ENCODE data around the gene ANXA2. TPM values are rescaled to one million over a fixed set of nuclear protein-coding genes. Genes with fewer than 3 reads are reported as not detected.

The ANXA2 gene
- total and polyA plus RNA-seq, 10 of the 15 experiments (the other 5 are each of a cell fraction or from before 2014, with no cell fraction given), result 135 to 540 (median 281) TPM

GRCh38 chr15:60323322-60323721, 74.5 kb downstream of the ANXA2 start:
- SMC1A ChIA-PET (ENCODE audit: uncharacterized antibody, unreplicated experiment), result interaction anchor here (1.1 to 1.5 kb wide), 2 partner anchors 403 to 598 kb away, joined by 3 read pairs; no protein-coding TSS in a partner anchor
- H3K4me2 ChIP-seq (ENCODE audit: control insufficient read depth, insufficient read depth), result no peak overlapping the region
- no peaks in the 10 kb centered on the region for H3K79me2 ChIP-seq (ENCODE audit: control insufficient read depth, insufficient read depth, low read length)
- no peak overlapping the region for H3K4me3 ChIP-seq
- TF ChIP-seq ZNF384 (IDR thresholded peaks at IDR 0.05; ENCODE audit: borderline replicate concordance, low read depth, low read length) (no peak), PBX3 (IDR thresholded peaks at IDR 0.05; ENCODE audit: insufficient replicate concordance, low read depth, low read length) (no peak), ZSCAN29 (IDR thresholded peaks at IDR 0.05) (no peak), SREBF1 (IDR thresholded peaks at IDR 0.05; ENCODE audit: low read length) (no peak), SMARCA5 (IDR thresholded peaks at IDR 0.05) (no peak), NRF1 (conservative IDR thresholded peaks at IDR 0.05; ENCODE audit: low read depth, low read length) (no peak), YY1 (IDR thresholded peaks at IDR 0.05; ENCODE audit: low read depth, low read length) (no peak), IRF3 (IDR thresholded peaks at IDR 0.05) (no peak), ZBTB4 (CRISPR knock-in tag; IDR thresholded peaks at IDR 0.05) (no peak), POLR2AphosphoS5 (IDR thresholded peaks at IDR 0.05; ENCODE audit: low read length) (no peak), RAD51 (IDR thresholded peaks at IDR 0.05) (no peak), TBL1XR1 (IDR thresholded peaks at IDR 0.05; ENCODE audit: low read depth, low read length) (no peak), STAT1 (conservative IDR thresholded peaks at IDR 0.05) (no peak), KLF5 (IDR thresholded peaks at IDR 0.05; ENCODE audit: partially characterized antibody) (no peak)
- in situ Hi-C loops (cut with MboI) (loop anchor here (10.0 kb wide), 1 partner anchor 609 kb away; no protein-coding TSS in a partner anchor), intact Hi-C loops (cut with micrococcal nuclease; ENCODE audit: unreplicated experiment) (loop anchor here (10.0 kb wide), 1 partner anchor 629 kb away; no protein-coding TSS in a partner anchor)
- H3K9me3 ChIP-seq (replicated peaks; ENCODE audit: control insufficient read depth, insufficient read depth, low read length), result no peaks in the 10 kb centered on the region
- no peak overlapping the region for H3K27ac ChIP-seq (ENCODE audit: control insufficient read depth, insufficient read depth)
- no peak overlapping the region for H3K9ac ChIP-seq (ENCODE audit: control insufficient read depth, insufficient read depth, low read length)
- peaks cover 0 to 3% of the 10 kb centered on the region in 2 experiments; a peak in 2 of 4 replicates for H3K27me3 ChIP-seq (replicated peaks in 1 of 2; ENCODE audit: control insufficient read depth in 2 of 2, insufficient read depth in 2 of 2, low read length in 1 of 2)
- RAD21 ChIA-PET (ENCODE audit: unreplicated experiment), result no interaction called here
- H3K4me1 ChIP-seq (ENCODE audit: control insufficient read depth, insufficient read depth, low read length), result no peaks in the 10 kb centered on the region
- DNase-seq (ENCODE audit: low read depth, low spot score), result no peak
- H3K36me3 ChIP-seq (ENCODE audit: control insufficient read depth in 2 of 2, insufficient read depth in 2 of 2, low read length in 1 of 2), result no peaks in the 10 kb centered on the region
- BruUV-seq (replicated peaks), result no TSS peak
- WGBS (ENCODE audit: insufficient coverage, insufficient replicate concordance, low lambda C conversion rate, missing lambda C conversion rate), result 50% methylated on average over 5 of the region's 5 CpGs
- no peak overlapping the region for H2AFZ ChIP-seq (ENCODE audit: control insufficient read depth, low read depth, low read length)
- FAIRE-seq, result no peak
- POLR2A ChIA-PET, result no interaction called here
- no peaks in the 10 kb centered on the region for H4K20me1 ChIP-seq (ENCODE audit: control insufficient read depth, insufficient read depth)
- CTCF ChIA-PET, result interaction anchor here (1.3 kb wide), 1 partner anchor 406 kb away, joined by 4 read pairs; no protein-coding TSS in a partner anchor
- ATAC-seq, result no peak
